Left cardiac atrium (tissue), 4 donors: ENCODE results near the gene ANGPTL8. TPM values are rescaled to one million over a fixed set of nuclear protein-coding genes. Genes with fewer than 3 reads are reported as not detected.
A peak's percentile ranks its signal among the peaks of the same experiment; 100 is the strongest.

ENCODE experiments used
- ATAC-seq, 2 donors: fragments of 200-7000 bp; cut with Tn5 transposase; one replicate each; pipeline ENCODE4 v1.9.1; 2020; ENCODE audit warnings: mild to moderate bottlenecking in 2 of 2, moderate library complexity in 2 of 2
- DNase-seq: peaks from one replicate; pipeline ENCODE4 v3.0.0-alpha.2; 2020
- intact Hi-C, 2 donors: fragments of 100-400 bp; cut with DNase I; formaldehyde crosslinking; loops; one replicate each; pipeline versions ENCODE4 v1.14.1 to v1.15.1; 2022 to 2023
- total RNA-seq, 2 donors: library from RNA; stranded (reverse); fragmentation: NEBNext Ultra II Directional; extraction: Animal tissue kit (Norgen Biotek cat#: 25700); gene quantifications; one replicate each; pipeline ENCODE4 v1.2.1, GENCODE V29; 2021
- donor health status: DM: no; HTN: yes; CAD: no.
- donor health status: DM: no; HTN: yes; CAD: no; lungs with severe emphysema.
- donor health status: DM: yes; HTN: yes; CAD: no.
- donor health status: Dilated cardiomyopathy.

The ANGPTL8 gene
- total RNA-seq, 2 donors from 2014 or later: 4.0 to 20.3 TPM

DNA sequence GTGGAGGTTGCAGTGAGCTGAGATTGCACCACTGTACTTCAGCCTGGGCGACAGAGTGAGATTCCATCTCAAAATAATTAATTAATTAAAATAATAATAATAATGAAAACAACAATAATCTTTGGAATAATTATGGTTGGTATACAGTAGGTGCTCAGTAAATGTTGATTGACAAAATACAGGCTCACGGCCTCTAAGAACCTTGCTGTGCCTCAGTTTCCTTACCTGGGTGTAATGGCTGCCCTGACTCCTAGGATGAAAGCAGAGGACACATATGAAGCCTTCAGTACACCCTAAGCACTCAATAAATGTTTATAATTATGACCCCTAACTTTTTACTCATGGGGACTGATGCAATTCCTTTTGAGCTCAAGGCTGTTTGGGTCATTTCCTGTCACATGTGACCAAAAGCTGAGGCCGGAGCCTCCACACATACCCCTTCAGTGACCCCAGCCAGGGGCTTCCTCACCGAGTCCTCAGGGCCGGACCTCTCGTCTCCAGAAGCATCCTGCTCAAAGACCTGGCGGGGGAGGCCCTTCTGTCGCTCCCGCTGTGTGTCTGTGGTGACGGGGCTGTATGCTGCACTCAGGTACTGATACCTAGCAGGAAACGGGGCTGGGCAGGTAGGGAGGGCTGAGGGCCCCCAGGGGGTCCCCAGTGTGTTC is 12.4 kb downstream of the ANGPTL8 start:
- DNase-seq (no peak), ATAC-seq (no peak)
- intact Hi-C loops: no loop called here

DNA sequence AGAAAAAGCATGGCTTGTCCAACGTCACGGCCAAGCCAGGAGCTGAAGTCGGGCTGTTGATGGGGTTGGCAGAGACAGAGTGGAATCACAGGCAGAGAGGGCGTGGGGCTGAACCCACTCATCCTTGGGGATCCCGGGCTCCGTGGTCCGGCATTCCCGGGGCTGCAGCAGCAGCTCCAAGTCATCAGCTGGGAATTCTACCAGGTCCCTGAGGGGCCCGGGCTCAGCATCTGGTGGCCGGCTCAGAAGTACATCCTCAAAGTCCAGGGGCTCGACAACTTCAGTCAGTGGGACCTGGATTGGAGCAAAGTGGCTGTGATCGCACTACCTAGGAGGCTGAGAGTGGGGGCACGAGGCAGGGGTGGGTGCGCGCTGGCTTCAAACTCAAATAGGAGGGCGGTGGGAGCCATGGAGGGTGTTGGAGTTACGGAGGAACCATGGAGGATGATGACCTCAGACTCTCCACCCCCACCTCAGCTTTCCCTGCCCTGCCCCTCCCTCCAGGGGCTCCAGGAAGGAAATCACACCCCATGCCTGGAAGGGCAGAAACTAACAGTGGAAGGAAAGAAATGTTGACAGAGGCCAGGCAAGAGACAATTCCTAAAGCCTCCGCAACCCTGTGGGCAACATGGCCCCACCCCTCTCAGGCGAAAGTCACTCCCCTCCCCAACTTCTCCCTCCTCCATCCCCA is 13.4 kb downstream of the ANGPTL8 start:
- ATAC-seq (peak in 1 of 2 donors; percentile 38), DNase-seq (no peak)
- intact Hi-C loops: no loop called here

DNA sequence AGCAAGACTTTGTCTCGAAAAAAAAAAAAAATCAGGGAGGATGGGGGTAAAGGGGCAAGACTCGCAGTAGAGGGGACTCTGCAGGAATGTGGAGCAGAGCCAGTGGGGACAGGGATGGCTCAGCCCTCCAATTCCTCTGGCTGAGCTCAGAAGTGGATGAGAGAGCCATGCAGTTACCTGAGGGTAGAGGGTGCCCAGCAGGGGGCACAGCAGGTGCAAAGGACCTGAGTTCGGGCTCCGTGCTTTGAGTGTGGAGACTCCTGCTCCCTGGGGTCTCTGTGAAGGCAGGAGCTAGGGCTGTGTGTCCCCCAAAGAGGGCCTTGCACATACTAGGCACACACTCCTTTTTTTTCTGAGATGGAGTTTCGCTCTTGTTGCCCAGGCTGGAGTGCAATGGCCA is 15.2 kb downstream of the ANGPTL8 start:
- DNase-seq: no peak
- no peak for ATAC-seq
- intact Hi-C loops: no loop called here

DNA sequence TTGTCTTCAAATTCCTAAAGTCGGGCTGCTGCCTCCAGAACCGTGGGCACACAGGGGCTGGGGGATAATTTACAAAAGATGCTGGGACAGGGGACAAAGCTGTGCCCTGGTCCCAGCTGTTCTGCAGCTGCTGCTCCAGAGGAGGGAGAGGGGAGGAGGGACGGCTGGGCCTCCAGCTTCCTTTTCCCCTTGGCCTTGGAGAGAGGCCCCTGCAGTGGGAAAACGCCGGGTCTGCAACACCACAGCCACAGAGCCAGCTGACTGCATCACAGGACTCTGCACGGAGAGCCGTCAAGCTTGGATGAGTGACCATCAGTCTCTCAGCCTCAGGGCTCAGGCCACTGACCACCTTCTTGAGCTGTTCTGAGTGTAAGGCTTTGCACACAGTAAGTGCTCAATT is 16.8 kb downstream of the ANGPTL8 start:
- intact Hi-C loops: no loop called here
- peak; percentile 80 to 86 for ATAC-seq
- DNase-seq: no peak

DNA sequence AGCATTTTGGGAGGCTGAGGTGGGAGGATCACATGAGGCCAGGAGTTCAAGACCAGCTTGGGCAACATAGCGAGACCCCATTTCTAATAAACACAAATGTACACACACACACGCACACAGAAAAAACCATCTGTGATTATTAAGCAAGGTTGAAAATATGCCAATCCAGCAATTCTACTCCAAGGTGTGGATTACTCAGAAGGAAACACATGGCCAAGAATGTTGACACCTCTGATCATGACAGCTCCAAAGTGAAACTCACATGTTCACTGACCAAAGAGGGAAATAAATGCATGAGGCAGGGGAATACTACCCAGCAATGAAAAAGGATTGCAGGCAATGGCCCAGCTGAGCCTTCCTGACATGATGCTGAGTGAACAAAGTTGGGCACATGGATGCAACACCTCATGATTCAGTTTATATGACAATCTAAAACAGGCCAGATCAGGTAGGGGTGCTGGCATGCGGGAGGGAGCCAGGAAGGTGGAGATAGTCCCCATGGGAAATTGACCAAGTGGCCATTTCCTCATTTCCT is 18.5 kb downstream of the ANGPTL8 start:
- ATAC-seq: no peak
- DNase-seq: no peak
- intact Hi-C loops: no loop called here

DNA sequence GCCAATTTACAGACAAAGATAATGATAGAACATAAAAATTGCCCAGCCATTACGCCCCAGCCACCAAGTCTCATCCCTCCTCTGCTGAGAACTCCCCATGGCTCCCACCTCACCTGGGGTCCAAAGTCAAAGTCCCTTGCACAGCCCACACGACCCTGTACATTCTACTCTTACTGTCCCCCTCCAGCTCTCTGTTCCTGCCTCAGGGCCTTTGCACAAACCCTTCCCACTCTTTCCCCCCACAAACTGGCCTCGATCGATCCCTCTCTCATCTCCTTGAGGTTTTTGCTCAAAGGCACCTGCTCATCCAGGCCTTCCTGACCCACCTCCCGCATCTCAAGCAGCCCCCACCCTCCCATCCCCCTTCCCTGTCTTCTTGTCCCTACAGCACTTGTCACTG is 21.6 kb downstream of the ANGPTL8 start:
- ATAC-seq (no peak), DNase-seq (no peak)
- intact Hi-C loops: no loop called here

DNA sequence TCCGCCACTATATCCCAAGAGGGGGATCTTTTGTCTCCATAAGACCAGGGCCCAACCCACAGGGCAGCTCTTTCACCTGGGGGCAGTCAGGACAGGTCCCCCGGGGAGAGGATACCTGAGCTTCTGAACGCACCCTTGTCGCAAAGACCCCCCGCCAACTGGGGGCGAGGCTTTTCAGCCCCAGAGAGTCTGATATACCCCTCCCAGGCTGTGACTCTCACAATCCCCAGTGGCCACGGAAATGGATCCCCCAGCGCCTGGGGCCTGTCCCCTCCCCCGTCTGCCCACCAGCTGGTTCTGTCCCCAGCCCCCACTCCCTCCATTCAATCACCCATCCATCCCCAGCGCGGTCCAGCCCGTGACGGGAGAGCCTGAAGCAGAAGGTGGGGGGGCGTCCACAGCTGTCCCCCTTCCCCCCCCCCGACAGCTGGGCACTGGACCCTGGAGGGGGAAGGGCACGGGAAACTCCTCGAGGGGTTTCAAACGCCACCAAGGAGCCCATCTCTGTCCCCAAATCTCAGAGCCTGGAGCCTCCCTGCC is 22.1 kb downstream of the ANGPTL8 start:
- ATAC-seq (peak; percentile 14 to 30), DNase-seq (no peak)

DNA sequence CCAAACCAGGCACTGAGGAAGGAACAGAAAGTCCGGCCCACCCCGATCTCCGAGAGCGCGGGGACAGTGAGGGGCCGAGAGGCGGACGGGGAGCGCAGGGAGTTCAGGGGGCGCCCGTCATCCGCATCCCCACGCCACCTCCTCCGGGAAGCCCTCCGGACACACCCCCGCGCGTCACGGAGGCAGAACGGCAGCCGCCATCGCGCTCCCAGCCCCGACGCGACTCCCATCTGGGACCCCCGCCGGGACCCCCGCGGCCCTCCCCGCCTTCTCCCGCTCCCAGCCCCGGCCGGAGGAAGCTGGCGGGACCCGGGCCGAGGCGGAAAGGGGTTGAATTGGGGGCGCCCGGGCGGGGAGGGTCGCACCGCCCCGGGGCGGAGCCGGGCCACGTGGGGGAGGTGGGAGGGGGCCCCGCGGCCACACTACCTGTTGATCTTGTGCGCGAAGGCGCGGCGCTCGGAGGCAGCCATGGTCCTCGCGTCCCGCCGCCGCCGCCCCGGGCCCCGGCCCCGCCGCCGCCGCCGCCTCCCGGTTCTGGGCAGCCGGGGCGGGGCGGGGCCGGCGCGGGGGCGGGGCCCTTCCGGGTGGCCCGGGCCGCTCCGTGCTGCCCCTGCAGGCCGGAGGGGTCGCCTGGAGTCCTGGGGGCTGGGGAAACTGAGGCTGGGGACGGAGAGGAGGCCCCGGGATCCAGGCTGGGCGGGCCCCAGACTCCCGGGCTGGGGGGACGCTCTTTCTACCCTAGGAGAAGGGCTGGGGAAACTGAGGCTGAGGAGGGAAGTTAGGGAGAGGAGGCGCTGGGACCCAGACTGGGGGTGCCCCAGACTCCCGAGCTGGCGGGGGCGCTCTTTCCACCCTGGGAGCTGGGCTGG is 22.8 kb downstream of the ANGPTL8 start, which contains the start of gene DOCK6:
DOCK6 (minus strand) TSS at position 554 of the 869 bp plus-strand sequence; CDS start at position 470, 84 bp downstream.
- DNase-seq: peak; percentile 58
- intact Hi-C loops: no loop called here
- peak; percentile 68 to 84 for ATAC-seq

More for the DNA sequence above, 22.1 kb downstream of the ANGPTL8 start:
- intact Hi-C loops: no loop called here

DNA sequence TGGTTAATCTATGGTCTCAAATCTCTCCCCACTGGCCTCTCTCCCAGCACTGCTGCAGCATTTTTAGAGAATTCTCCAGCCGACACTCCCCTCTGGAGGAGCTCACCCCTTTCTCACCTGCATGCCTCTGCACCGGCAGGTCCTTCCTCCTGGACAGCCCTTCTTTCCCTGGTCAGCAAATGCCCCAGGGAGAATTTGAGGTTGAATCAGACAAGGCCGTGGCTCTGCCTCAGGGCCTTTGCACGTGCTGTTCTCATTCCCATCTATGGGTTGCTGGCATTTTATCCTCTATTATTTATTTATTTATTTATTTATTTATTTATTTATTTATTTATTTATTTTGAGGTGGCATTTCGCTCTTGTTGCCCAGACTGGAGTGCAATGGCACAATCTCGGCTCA is 24.3 kb downstream of the ANGPTL8 start:
- ATAC-seq: no peak

DNA sequence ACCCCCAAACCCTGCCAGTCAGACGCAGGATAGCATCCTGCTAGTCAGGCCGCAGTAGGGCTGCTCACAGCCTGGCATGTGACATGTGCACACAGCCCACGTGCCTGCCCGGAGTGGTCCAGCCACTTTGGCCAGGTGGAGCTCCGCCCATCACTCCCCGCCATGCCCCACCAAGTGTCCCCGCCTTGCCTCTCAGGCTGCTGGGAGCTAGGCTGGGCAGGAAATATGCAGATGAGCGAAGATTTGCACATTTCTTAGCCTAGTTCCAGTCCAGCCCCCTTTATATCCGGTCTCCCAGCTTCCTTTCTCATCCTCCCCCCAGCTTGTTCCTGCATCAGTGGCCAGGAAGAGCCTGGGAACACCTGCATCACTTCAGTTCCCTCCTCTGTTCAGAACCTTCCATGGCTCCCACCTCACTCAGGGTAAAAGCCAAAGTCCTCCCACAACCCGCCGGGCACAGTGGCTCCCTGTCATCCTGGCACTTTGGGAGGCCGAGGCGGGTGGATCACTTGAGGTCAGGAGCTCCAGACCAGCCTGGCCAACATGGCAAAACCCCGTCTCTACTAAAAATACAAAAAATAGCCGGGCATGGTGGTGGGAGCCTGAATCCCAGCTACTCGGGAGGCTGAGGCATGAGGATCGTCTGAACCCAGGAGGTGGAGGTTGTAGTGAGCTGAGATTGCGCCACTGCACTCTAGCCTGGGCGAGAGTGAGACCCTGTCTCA is 25.2 kb downstream of the ANGPTL8 start:
- ATAC-seq (peak; percentile 30 to 34), DNase-seq (peak; percentile 73)
- intact Hi-C loops: no loop called here

More for the DNA sequence above, 24.3 kb downstream of the ANGPTL8 start:
- no peak for DNase-seq
- intact Hi-C loops: no loop called here

DNA sequence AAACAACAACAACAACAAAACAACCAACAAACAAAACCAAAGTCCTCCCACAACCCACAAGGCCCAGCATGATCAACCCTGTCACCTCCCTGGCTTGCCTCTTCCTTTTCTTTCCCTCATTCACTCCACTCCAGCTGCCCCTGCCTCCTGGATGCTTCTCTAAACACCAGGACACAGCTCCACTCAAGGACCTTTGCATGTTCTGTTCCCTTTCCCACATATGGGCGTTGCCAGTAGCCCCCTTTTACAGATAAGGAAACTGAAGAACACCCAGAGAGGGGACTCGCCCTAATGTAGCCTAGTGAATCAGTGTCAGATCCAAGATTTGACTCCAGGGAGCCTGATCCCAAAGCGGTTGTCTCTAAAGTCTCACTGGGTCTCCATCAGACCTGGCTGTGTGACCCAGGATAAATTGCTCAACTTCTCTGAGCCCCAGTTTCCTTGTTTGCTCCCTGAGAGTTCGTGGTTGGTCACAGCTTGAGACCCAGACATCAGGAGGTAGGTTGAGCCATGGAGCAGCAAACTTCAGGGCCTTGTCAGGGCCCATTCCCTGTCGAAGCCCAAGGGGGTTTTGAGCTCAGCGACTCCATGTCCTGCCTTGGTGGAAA is 25.9 kb downstream of the ANGPTL8 start:
- intact Hi-C loops: no loop called here
- no peak for DNase-seq
- ATAC-seq: no peak

DNA sequence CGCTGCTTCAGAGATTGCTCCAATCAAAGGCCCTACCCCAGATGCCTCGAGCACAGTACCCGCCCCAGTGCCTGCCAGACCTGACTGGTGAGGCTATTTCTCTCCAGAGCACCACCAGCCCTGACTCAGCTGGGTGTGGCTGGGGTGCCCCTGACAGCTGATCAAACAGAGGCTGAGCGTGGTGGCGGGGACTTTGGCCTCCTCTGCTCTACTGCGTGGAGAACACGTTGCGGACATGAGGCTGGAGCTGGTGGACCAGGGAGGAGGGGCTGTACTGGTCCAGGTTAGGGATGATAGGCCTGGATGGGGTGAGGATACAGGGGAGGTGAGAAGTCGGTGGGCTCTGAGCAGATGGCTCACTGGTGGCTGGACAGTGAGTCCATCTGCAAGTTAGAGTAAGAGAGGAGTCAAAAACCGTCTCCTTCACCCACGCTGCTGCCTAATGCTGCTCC is 26.4 kb downstream of the ANGPTL8 start:
- ATAC-seq (no peak), DNase-seq (peak; percentile 43)
- intact Hi-C loops: no loop called here

DNA sequence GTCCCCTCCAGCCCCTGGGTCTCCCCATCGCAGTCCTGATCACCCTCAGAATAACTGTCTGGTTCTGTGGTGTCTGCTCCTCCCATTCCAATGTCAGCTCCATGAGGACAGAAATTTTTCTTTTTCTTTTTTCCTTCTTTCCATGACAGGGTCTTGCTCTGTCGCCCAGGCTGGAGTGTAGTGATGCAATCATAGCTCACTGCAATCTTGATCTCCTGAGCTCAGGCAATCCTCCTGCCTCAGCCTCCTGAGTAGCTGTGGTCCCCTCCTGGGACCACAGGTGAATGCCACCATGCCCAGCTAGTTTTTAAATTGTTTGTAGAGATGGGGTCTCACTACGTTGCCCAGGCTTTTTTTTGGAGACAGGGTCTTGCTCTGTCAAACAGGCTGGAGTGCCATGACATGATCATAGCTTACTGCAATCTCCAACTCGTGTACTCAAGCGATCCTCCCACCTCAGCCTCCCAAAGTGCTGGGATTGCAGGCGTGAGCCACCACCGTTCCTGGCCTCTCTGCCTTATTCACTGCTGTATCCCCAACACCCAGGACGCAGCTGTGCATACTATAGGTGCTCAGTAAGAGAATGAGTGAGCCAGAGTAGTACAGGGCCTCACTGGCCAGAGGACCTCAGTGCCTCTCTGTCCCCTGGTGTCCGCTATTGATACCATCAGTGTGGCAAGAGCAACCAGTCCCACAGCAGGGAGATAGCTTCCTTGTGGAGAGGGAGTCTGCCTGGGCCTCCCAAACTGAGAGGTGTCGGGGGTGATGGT is 28.1 kb downstream of the ANGPTL8 start:
- intact Hi-C loops: no loop called here
- no peak for ATAC-seq
- DNase-seq: no peak

DNA sequence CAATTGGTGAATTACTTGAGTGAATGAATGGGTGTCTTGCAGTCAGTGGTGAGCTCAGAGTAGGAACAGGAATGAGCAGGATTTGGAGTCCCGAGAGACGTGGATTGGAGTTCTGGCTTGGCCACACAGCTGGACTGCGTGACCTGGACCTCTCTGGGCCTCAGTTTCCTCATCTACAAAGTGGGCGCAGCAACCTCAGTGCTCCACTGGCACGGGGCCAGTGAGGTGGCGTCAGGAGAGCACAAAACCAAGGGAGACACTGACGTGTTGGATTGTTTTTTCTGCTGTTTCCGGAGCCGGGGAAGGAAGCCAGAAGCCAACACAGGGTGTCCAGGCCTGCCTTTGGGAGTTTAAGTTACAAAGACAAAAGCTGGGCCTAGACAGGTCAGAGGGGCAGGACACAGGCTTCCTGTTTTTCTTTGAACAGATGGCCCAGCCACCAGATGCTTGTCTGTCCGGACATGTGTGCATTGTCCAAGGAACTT is 29.4 kb downstream of the ANGPTL8 start:
- DNase-seq (peak; percentile 87), ATAC-seq (peak; percentile 85)
- intact Hi-C loops: no loop called here

DNA sequence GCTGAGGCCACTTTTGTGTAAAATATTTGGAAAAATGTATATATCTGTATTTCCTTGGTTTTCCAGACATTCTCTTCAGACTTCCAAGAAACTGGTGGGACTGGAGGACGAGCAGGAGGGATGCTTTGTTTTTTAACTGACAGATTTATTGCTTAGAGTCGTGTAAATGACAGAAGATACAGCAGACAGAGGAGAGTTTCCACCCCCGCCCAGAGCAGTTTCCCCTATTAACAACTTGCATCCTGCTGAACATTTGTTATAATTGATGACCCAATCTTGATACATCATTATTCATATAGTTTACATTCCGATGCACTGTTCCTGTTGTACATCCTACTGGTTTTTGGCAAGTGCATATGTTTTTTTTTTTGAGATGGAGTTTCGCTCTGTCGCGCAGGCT is 30.0 kb downstream of the ANGPTL8 start:
- intact Hi-C loops: no loop called here
- no peak for DNase-seq
- no peak for ATAC-seq

DNA sequence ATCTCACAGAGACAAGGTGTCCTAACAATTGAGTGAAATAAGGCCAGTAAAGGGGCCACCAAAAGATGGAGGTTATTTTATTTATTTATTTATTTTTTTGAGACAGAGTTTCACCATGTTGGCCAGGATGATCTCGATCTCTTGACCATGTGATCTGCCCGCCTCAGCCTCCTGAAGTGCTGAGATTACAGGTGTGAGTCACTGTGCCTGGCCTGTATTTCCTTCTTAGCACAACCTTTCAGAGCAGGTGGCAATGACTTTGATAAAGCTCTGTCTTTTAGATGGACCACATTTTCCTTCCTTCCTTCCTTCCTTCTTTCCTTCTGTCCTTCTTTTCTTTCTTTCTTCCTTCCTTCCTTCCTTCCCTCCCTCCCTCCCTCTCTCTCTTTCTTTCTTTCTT is 33.9 kb downstream of the ANGPTL8 start:
- DNase-seq: no peak
- no peak for ATAC-seq
- intact Hi-C loops: no loop called here

DNA sequence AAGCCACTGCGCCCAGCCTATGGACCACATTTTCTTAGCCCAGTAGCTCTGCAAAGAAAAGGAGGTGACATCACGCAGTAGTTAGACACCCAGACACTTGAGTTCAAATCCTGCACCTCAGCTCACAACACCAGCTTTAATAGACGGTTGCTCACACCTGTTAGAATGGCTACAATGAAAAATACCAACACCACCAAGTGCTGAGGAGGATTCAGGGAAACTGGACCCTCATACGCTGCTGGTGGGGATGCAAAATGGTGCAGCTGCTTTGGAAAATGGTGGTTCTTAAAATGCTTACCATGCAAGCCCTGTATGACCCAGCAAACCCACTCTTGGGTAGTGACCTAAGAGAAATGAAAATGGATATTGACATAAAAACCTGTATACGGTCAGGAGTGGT is 34.6 kb downstream of the ANGPTL8 start:
- intact Hi-C loops: no loop called here
- no peak for DNase-seq
- ATAC-seq: no peak
